ENCODE data around the gene TAS1R3. TPM values are rescaled to one million over a fixed set of nuclear protein-coding genes. Genes with fewer than 3 reads are reported as not detected.

TAS1R3 gene
- total and polyA plus RNA-seq, 10 of the 15 experiments (the other 5 are each of a cell fraction or from before 2014, with no cell fraction given) = 0.04 to 0.51 (median 0.08) TPM; not detected in 3

- ChIA-PET POLR2A (no interaction called here), RAD21 (ENCODE audit: unreplicated experiment) (no interaction called here), SMC1A (ENCODE audit: uncharacterized antibody, unreplicated experiment) (no interaction called here), CTCF (no interaction called here)
- no peak for TF ChIP-seq BHLHE40 (IDR thresholded peaks at IDR 0.05; ENCODE audit: borderline replicate concordance in 1 of 2, low read depth in 2 of 2, low read length in 1 of 2)
- no peak for TF ChIP-seq ZNF217 (IDR thresholded peaks at IDR 0.05)
- no peak for TF ChIP-seq CHD1 (IDR thresholded peaks at IDR 0.05; ENCODE audit: low read depth, low read length)
- TF ChIP-seq NFYA (IDR thresholded peaks at IDR 0.05; ENCODE audit: borderline replicate concordance, low read depth, low read length) = no peak
- TF ChIP-seq, protein P1, sequence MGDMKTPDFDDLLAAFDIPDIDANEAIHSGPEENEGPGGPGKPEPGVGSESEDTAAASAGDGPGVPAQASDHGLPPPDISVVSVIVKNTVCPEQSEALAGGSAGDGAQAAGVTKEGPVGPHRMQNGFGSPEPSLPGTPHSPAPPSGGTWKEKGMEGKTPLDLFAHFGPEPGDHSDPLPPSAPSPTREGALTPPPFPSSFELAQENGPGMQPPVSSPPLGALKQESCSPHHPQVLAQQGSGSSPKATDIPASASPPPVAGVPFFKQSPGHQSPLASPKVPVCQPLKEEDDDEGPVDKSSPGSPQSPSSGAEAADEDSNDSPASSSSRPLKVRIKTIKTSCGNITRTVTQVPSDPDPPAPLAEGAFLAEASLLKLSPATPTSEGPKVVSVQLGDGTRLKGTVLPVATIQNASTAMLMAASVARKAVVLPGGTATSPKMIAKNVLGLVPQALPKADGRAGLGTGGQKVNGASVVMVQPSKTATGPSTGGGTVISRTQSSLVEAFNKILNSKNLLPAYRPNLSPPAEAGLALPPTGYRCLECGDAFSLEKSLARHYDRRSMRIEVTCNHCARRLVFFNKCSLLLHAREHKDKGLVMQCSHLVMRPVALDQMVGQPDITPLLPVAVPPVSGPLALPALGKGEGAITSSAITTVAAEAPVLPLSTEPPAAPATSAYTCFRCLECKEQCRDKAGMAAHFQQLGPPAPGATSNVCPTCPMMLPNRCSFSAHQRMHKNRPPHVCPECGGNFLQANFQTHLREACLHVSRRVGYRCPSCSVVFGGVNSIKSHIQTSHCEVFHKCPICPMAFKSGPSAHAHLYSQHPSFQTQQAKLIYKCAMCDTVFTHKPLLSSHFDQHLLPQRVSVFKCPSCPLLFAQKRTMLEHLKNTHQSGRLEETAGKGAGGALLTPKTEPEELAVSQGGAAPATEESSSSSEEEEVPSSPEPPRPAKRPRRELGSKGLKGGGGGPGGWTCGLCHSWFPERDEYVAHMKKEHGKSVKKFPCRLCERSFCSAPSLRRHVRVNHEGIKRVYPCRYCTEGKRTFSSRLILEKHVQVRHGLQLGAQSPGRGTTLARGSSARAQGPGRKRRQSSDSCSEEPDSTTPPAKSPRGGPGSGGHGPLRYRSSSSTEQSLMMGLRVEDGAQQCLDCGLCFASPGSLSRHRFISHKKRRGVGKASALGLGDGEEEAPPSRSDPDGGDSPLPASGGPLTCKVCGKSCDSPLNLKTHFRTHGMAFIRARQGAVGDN (IDR thresholded peaks at IDR 0.05) = no peak
- no peak for TF ChIP-seq ETV6 (conservative IDR thresholded peaks at IDR 0.05 in 1 of 2, IDR thresholded peaks at IDR 0.05 in 1 of 2; ENCODE audit: borderline replicate concordance in 1 of 2, low read depth in 1 of 2)
- no peak for TF ChIP-seq JUNB (IDR thresholded peaks at IDR 0.05)
- no peak for TF ChIP-seq JUND (IDR thresholded peaks at IDR 0.05; ENCODE audit: low read depth, low read length)
- TF ChIP-seq NR2C1 (IDR thresholded peaks at IDR 0.05) = no peak
- TF ChIP-seq PKNOX1 (IDR thresholded peaks at IDR 0.05) = no peak
- no peak for TF ChIP-seq ZNF622 (IDR thresholded peaks at IDR 0.05)
- TF ChIP-seq STAT1 (conservative IDR thresholded peaks at IDR 0.05) = no peak
- TF ChIP-seq BRCA1 (IDR thresholded peaks at IDR 0.05; ENCODE audit: low read depth, low read length) = no peak
- Histone ChIP-seq H3K4me2 (ENCODE audit: control insufficient read depth, insufficient read depth) (no peak overlapping the region), H3K9ac (ENCODE audit: control insufficient read depth, insufficient read depth, low read length) (no peak overlapping the region), H3K27ac (ENCODE audit: control insufficient read depth, insufficient read depth) (no peak overlapping the region), H3K9me3 (replicated peaks; ENCODE audit: control insufficient read depth, insufficient read depth, low read length) (no peaks in the 10 kb centered on the region), H4K20me1 (ENCODE audit: control insufficient read depth, insufficient read depth) (no peaks in the 10 kb centered on the region), H3K27me3 (replicated peaks in 1 of 2; ENCODE audit: control insufficient read depth in 2 of 2, insufficient read depth in 2 of 2, low read length in 1 of 2) (no peaks in the 10 kb centered on the region), H3K79me2 (ENCODE audit: control insufficient read depth, insufficient read depth, low read length) (peaks cover 21% of the 10 kb centered on the region), H3K4me3 (no peak overlapping the region), H3K4me1 (ENCODE audit: control insufficient read depth, insufficient read depth, low read length) (peaks cover 5% of the 10 kb centered on the region; the same call in 1 of the 2 replicates), H3K36me3 (ENCODE audit: control insufficient read depth in 2 of 2, insufficient read depth in 2 of 2, low read length in 1 of 2) (no peaks in the 10 kb centered on the region), H2AFZ (ENCODE audit: control insufficient read depth, low read depth, low read length) (no peak overlapping the region)
- BruUV-seq (replicated peaks) = no TSS peak
- in situ Hi-C loops (cut with MboI) = no loop called here
- WGBS (ENCODE audit: insufficient coverage, insufficient replicate concordance, low lambda C conversion rate, missing lambda C conversion rate) = 37% methylated on average over 15 of the region's 15 CpGs
- FAIRE-seq (no peak), DNase-seq (ENCODE audit: low read depth, low spot score) (no peak), ATAC-seq (no peak)
- intact Hi-C loops (cut with micrococcal nuclease; ENCODE audit: unreplicated experiment) = no loop called here
Observed at GRCh38 chr1:1328254-1328653, 2.8 kb upstream of the TAS1R3 start.

All from GM12878 (cell line).